ENCODE measurements around the gene WDR27.
A peak's percentile ranks its signal among the peaks of the same experiment; 100 is the strongest.
"Not testable (repeated sequence)": the region's sequence is repeated elsewhere in the genome, so short reads cannot be mapped to it uniquely, and the experiment has no call there.

The WDR27 gene

DNA sequence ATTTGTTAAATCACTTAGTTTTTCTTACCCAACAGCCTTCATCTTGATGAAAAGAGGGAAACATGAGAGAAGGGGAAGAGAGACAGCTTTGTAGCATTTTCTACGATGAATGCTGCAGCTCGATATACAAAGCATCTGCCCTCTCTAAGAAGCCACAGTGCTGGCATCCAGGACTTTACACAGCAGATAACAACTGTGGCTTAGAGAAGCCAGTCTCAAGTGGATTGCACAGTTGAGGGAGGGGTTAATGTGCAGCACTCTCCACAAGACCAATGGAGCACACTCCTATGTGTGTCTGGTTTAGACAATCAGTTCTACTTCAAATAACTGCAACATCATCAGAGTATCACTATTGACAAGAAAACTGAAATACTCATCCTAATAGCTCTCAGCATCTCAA is 5.9 kb upstream of the WDR27 start:
- no peak for DNase-seq

GRCh38 chr6:169702840-169703246 is 1.0 kb upstream of the WDR27 start:
- DNase-seq: no peak

- DNase-seq: no peak
These were observed 397 bp downstream of the WDR27 start for GRCh38 chr6:169701311-169701953.

- no peak for DNase-seq
These were observed 1.5 kb downstream of the WDR27 start for GRCh38 chr6:169700296-169700695.

DNA sequence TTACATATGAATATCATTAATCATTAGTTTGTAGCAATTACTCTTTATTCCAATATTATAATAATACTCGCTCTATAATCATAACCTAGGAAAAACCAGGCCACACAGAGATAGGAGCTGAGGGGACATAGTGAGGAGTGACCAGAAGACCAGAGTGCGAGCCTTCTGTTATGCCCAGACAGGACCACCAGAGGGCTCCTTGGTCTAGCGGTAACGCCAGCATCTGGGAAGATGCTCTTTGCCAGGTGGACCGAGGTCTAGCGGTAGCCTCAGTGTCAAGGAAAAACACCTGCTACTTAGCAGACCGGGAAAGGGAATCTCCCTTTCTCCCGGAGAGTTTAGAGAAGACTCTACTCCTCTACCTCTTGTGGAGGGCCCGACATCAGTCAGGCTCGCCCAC is 4.7 kb downstream of the WDR27 start:
- not testable (repeated sequence) for DNase-seq

- DNase-seq: no peak
These were observed 6.7 kb downstream of the WDR27 start for GRCh38 chr6:169695131-169695530.

GRCh38 chr6:169692516-169692915 is 9.3 kb downstream of the WDR27 start:
- no peak for DNase-seq

- DNase-seq: no peak
These were observed 10.6 kb downstream of the WDR27 start for GRCh38 chr6:169691260-169691659.

DNA sequence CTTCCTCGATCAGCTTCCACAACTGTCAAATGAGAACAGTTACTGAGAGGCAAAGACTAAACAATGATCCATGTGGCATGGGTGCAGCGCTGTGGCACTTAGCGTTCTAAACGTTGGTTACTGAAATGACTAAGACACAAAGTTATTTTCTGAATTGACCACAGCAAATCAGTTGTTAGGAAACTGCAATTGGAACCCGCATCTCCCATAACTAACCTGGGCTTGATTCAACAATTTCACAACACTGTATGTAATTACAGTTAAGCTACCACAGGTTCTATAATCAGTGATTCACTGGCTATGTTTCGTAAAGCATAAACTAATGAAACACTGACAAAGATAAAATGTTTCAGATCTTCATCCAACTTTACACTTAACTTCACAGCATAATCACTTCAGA is 12.5 kb downstream of the WDR27 start:
- DNase-seq: no peak

GRCh38 chr6:169685860-169686259 is 16.0 kb downstream of the WDR27 start:
- DNase-seq: no peak

GRCh38 chr6:169684056-169684455 is 17.8 kb downstream of the WDR27 start:
- no peak for DNase-seq

DNA sequence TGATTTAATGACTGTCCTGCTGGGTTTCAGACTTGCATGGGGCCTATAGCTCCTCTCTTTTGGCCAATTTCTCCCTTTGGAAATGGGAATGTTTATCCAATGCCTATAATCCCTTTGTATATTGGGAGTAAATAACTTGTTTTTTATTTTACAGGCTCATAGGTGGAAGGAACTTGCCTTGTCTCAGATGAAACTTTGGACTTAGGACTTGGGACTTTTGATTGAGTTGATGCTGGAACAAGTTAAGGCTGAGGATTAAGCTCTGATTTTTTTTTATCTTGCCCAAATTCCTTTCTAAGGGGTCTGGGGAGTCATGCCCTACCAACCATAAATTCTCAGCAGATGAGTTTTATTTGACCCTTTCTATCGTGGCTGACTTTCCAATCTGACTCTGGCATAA is 23.5 kb downstream of the WDR27 start:
- no peak for DNase-seq

GRCh38 chr6:169677096-169677495 is 24.7 kb downstream of the WDR27 start:
- DNase-seq: no peak

DNA sequence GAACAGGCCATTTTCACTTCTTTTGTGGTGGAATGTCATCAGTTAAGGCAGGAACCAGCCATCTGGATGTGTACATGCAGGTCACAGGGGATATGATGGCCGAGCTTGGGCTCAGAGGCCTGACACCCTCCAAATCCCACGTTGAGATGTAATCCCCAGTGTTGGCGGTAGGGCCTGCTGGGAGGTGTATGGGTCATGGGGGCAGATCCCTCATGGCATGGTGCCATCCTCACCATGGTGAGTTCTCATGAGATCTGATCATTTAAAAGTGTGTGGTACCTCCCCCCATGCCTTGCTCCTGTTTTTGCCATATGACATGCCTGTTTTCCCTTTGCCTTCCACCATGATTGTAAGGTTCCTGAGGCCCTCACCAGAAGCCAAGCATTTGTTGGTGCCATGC is 26.8 kb downstream of the WDR27 start:
- no peak for DNase-seq

GRCh38 chr6:169671563-169671962 is 30.3 kb downstream of the WDR27 start:
- DNase-seq: no peak

DNA sequence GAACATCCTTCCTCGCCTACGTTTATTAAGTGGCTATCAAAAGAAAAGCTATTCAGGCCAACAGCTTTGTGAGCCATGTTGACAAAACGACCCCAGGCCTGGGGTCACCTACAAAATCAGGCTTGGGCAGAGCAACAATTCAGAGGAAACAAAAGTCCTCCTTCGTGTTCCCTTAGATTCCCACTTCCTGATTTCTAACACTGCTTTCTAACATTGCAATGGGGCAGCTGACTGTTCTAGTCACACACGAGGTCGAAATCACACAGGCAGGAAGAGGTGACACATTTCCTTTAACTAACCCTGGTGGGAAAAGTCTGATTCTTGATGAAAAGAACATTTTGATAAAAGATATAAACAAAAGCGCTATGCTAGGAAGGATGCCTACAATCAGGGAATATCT is 31.9 kb downstream of the WDR27 start:
- DNase-seq: no peak

GRCh38 chr6:169669147-169669546 is 32.7 kb downstream of the WDR27 start:
- no peak for DNase-seq

- DNase-seq: no peak
These were observed 33.5 kb downstream of the WDR27 start for GRCh38 chr6:169668203-169668847.

DNA sequence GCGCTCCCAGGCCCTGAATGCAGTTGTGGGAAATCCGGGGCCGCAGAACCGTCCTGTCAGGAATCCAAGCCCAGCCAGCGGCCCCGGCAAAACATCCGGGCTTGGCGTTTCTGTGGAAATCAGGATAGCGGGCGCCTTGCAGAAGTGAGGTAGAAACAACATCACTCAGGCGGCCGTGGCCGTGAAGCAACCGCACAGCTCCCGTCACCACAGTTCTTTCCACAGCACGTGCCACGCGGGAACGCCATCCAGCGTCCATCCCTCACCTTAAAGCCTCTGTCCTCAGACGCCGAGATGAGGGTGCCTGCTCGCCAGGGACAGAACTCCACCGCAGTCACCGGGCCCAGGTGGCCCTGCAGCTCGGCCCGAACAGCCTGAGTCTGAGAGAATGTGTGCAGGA is 34.1 kb downstream of the WDR27 start:
- DNase-seq: no peak

DNA sequence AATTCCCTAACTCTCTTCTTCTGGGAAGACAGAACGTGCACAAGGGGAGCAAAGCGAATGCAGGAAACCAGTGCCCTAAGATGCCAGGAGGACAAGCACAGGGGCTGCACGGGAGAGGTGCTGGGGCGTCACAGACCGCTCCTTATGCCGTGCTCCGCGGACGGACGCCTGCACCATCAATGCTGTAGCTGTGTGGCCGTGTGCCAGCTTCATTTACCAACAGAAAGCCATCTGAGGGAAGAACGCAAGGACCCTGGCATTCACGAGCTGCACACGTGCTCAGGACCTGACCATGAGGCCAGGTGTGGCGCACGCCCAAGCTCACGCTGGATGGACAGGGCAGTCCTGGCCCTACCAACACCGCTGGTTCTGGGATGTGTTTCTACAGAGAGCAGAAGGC is 35.4 kb downstream of the WDR27 start:
- DNase-seq: no peak

GRCh38 chr6:169665289-169665688 is 36.5 kb downstream of the WDR27 start:
- peak; percentile 46 for DNase-seq

- DNase-seq: no peak
These were observed 37.6 kb downstream of the WDR27 start for GRCh38 chr6:169664227-169664626.

GRCh38 chr6:169663468-169663867 is 38.4 kb downstream of the WDR27 start:
- DNase-seq: peak; percentile 12

DNA sequence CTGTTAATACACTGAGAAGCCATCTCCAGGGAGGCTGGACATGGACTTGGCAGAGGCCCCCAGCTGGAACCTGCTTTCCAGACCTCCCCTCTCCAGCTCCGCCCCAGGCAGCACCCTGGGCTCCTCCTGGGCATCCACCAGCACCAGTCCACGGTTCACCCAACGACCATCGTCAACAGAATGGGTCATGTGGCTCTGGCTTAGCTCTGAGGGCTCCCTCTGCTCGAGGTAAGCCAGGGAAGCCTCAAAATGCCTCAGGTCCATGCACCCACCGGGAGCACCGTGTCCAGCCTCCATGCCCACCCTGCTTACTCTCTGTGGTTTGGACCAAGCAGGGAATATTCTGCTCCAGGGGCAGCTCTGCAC is 40.5 kb downstream of the WDR27 start:
- no peak for DNase-seq

DNA sequence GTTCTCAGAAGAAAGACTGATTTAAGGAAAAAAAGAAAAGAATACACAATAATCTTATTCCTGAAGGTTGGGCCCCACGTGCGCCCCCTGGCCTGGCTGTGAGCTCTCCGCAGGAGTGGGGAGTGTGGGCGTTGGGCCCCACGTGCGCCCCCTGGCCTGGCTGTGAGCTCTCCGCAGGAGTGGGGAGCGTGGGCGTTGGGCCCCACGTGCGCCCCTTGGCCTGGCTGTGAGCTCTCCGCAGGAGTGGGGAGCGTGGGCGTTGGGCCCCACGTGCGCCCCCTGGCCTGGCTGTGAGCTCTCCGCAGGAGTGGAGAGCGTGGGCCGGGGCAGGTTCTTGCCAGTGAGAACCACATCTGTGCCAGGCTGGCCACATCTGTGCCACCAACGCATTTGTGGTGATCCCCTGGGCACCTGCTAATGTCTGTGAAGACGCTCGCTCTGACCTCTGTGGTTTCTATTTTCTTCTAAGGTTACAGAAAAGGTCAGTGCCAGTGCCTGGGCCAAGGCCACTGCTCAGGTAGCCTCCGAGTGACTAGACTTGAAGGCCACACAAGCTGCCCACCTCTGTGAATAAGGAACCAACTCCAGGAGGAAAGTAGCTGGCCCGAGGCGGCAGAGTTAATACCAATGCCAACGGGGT is 41.0 kb downstream of the WDR27 start:
- no peak for DNase-seq
